Heart left ventricle (tissue), 16 donors: Measurements from ENCODE around the gene MMD2. TPM values are rescaled to one million over a fixed set of nuclear protein-coding genes. Genes with fewer than 3 reads are reported as not detected.

Experiments
- ATAC-seq, 4 donors: fragments of 200-7000 bp; cut with Tn5 transposase; one replicate each; pipeline ENCODE4 v1.9.1; 2020 to 2022; ENCODE audit warnings: moderate library complexity in 4 of 4, mild to moderate bottlenecking in 3 of 4, moderate number of reproducible peaks in 1 of 4
- DNase-seq, 5 donors: peaks; one replicate each; pipeline ENCODE4 v3.0.0-alpha.2; 2020
- H3K27ac ChIP-seq, 12 donors: fragments of 200-600 bp; sonication (generic) in 4 of 12; one replicate each; pipeline versions ENCODE4 v1.5.0 to v1.8.0; 2016 to 2022; ENCODE audit warnings: mild to moderate bottlenecking in 2 of 12
- H3K27me3 ChIP-seq, 9 donors: fragments of 200-600 bp; sonication (generic) in 2 of 9; one replicate each; pipeline versions ENCODE4 v1.5.1 to v1.8.0; 2016 to 2022; ENCODE audit warnings: mild to moderate bottlenecking in 3 of 9
- H3K36me3 ChIP-seq, 9 donors: fragments of 200-600 bp; sonication (generic) in 2 of 9; one replicate each; pipeline versions ENCODE4 v1.5.0 to v1.8.0; 2018 to 2022; ENCODE audit warnings: mild to moderate bottlenecking in 2 of 9
- H3K4me1 ChIP-seq, 12 donors: fragments of 200-600 bp; sonication (generic) in 4 of 12; one replicate each; pipeline versions ENCODE4 v1.5.0 to v1.8.0; 2016 to 2022; ENCODE audit warnings: mild to moderate bottlenecking in 3 of 12
- H3K4me3 ChIP-seq, 12 donors: fragments of 200-600 bp; sonication (generic) in 4 of 12; one replicate each; pipeline versions ENCODE4 v1.5.0 to v1.8.0; 2017 to 2022; ENCODE audit warnings: mild to moderate bottlenecking in 9 of 12, moderate library complexity in 4 of 12
- H3K9me3 ChIP-seq, 12 donors: fragments of 200-600 bp; sonication (generic) in 4 of 12; one replicate each; pipeline versions ENCODE4 v1.5.0 to v1.8.0; 2016 to 2022; ENCODE audit warnings: mild to moderate bottlenecking in 1 of 12
- POLR2A ChIP-seq, 2 donors: fragments of 450-650 bp; IDR thresholded peaks; one replicate each; pipeline ENCODE4 v1.6.1; 2017; ENCODE audit warnings: antibody characterized with exemption in 2 of 2, mild to moderate bottlenecking in 2 of 2, moderate library complexity in 2 of 2
- whole genome bisulfite sequencing, 4 donors: extraction: QIAGEN DNeasy Blood & Tissue Kit in 2 of 4; methylation state at CpG; one replicate each; pipeline versions ENCODE4 v1.1.5 to v1.1.7; 2013 to 2018; 5-methylcytosine and 5-hydroxymethylcytosine counted together
- intact Hi-C, 10 donors: fragments of 100-400 bp; cut with DNase I; formaldehyde crosslinking; loops; one replicate each; pipeline versions ENCODE4 v1.11.1 to v1.14.2; 2022
- polyA plus RNA-seq, 2 donors: library from polyadenylated mRNA; stranded (reverse); fragments of 200-250 nt; gene quantifications; one replicate each; pipeline ENCODE4 v1.2.3, GENCODE V29; 2013
- total RNA-seq, 9 donors: library from RNA; depleted of rRNA in 2 of 9; stranded (reverse); fragments of >200 nt in 2 of 9; fragmentation: NEBNext Ultra II Directional in 3 of 9; extraction: Animal tissue kit (Norgen Biotek cat#: 25700) in 3 of 9; gene quantifications; one replicate each; pipeline versions ENCODE4 v1.1.0 to v1.2.4, GENCODE V29; 2016 to 2023
- TF ChIP-seq, protein P1 (sequence below), 12 donors: fragments of 200-600 bp; sonication (generic) in 4 of 12; IDR thresholded peaks; one replicate each; pipeline versions ENCODE4 v1.5.0 to v1.8.0; 2018 to 2022; ENCODE audit warnings: antibody characterized with exemption in 12 of 12, mild to moderate bottlenecking in 5 of 12
- donor health status: ischemic (EF 13 %, LVEDD 7.1; RV severe dilation, severe dysfunction).
- donor health status: healthy with polysubstance abuse.
- donor health status: DM: no; HTN: yes; CAD: no.
- donor health status: DM: no; HTN: no; CAD: no.
- donor health status: ischemic (EF 25% LVEDD 6.9; RV normal size, moderate dysfunction).
- donor health status: ischemic (EF 25% LVEDD 5.7; RV mildly dilated, moderate dysfunction).
- donor health status: healthy.
- donor health status: DM: yes; HTN: yes; CAD: no.
- donor health status: ischemic (EF 35%, LVEDD 5.7; RV mildly dilated, moderate dysfunction).
- donor health status: nonischemic (EF 11% LVEDD 7.7; RV severe dilation, severe dysfunction).
- donor health status: DM: yes; HTN: yes; CAD: no.
- donor health status: PGD.
- donor health status: ischemic (EF 29% LVEDD 5.4; RV normal size, mild dysfunction).
- donor health status: nonischemic (EF 23%, LVEDD 6.1; RV moderate dilation, normal function).

The MMD2 gene
- total and polyA plus RNA-seq, 11 donors: not detected

DNA sequence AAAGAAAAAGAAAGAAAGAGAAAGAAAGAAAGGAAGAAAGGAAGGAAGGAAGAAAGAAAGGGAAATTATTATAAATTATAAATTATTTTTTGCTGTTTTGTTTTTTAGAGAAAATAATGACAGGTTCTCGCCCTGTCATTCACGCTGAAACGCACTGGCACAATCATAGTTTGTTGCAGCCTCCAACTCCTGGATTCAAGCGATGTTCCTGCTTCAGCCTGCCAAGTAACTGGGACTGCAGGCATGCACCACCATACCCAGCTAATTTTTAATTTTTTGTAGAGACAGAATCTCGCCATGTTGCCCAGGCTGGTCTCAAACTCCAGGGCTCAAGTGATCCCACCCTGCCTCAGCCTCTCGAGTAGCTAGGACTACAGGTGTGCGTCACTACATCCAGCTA lies 21.6 kb downstream of the MMD2 start:
- H3K4me3 ChIP-seq: no peak overlapping the region
- H3K27ac ChIP-seq: no peak overlapping the region
- no peaks in the 10 kb centered on the region for H3K4me1 ChIP-seq
- H3K27me3 ChIP-seq: peaks cover 0 to 13% (median 0%) of the 10 kb centered on the region in 9 donors
- H3K36me3 ChIP-seq: no peaks in the 10 kb centered on the region
- TF ChIP-seq POLR2A (IDR thresholded peaks at IDR 0.05): no peak
- TF ChIP-seq, protein P1, sequence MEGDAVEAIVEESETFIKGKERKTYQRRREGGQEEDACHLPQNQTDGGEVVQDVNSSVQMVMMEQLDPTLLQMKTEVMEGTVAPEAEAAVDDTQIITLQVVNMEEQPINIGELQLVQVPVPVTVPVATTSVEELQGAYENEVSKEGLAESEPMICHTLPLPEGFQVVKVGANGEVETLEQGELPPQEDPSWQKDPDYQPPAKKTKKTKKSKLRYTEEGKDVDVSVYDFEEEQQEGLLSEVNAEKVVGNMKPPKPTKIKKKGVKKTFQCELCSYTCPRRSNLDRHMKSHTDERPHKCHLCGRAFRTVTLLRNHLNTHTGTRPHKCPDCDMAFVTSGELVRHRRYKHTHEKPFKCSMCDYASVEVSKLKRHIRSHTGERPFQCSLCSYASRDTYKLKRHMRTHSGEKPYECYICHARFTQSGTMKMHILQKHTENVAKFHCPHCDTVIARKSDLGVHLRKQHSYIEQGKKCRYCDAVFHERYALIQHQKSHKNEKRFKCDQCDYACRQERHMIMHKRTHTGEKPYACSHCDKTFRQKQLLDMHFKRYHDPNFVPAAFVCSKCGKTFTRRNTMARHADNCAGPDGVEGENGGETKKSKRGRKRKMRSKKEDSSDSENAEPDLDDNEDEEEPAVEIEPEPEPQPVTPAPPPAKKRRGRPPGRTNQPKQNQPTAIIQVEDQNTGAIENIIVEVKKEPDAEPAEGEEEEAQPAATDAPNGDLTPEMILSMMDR (IDR thresholded peaks at IDR 0.05): no peak
- no peak for ATAC-seq
- 81 to 91% (median 87%) methylated on average over 7 of the region's 7 CpGs for WGBS, 4 donors
- H3K9me3 ChIP-seq: no peaks in the 10 kb centered on the region
- intact Hi-C loops: no loop called here
- DNase-seq: no peak

DNA sequence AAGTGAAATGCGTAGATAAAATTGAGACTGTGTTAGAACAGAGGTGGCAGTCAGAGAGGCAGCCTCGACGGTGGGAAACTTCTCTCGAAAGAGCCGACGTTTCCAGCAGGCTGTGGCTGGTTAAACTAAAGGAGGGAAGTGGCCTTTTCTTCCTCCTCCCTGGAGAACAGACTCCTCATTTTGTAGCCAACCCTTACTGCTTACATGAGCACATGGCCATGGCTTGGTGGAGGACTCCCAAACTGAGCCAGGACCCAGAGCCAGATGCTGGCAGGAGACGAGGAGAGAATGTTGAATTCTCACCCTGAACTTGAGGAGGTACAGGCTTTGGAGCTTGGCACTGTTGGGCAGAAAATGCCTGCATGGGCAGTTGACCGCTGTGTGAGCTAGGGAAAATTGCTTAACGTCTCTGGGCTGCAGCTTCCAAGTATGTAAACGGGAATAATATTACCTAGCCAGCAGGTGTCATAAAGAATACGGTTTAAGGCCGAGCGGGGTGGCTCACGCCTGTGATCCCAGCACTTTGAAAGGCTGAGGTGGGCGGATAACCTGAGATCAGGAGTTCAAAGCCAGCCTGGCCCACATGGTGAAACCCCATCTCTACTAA lies 24.5 kb downstream of the MMD2 start:
- Histone ChIP-seq H3K36me3 (no peaks in the 10 kb centered on the region), H3K27ac (no peak overlapping the region), H3K4me1 (no peaks in the 10 kb centered on the region), H3K27me3 (peaks cover 0 to 20% (median 0%) of the 10 kb centered on the region in 9 donors), H3K4me3 (no peak overlapping the region), H3K9me3 (no peaks in the 10 kb centered on the region)
- no peak for TF ChIP-seq POLR2A (IDR thresholded peaks at IDR 0.05)
- TF ChIP-seq, protein P1 (IDR thresholded peaks at IDR 0.05): no peak
- WGBS, 4 donors: 77 to 81% (median 79%) methylated on average over 15 of the region's 15 CpGs
- intact Hi-C loops: no loop called here
- DNase-seq (no peak), ATAC-seq (no peak)

DNA sequence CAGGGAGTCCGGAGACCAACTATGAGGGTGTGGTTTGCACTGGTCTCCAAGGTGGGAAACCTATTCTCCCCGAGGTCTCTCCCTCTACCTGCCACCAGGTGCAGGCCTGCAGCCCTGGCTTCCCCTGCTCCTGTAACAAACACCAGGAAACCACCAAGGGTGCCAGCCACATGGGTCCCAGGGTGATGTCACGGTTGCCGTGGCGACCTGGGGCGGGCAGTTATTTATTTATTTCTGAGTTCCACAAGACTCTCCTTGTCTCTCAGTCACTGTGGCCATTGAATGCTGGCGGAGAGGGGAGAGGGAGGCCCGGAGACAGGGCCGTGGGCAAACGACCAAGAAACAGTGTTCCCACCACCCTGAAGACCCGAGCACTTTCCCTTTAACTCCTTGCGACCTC lies 27.0 kb downstream of the MMD2 start:
- no peak for ATAC-seq
- H3K4me1 ChIP-seq: no peaks in the 10 kb centered on the region
- H3K4me3 ChIP-seq: no peak overlapping the region
- WGBS, 4 donors: 50 to 60% (median 56%) methylated on average over 12 of the region's 12 CpGs
- no peak for DNase-seq
- peaks cover 0 to 29% (median 4%) of the 10 kb centered on the region in 9 donors for H3K27me3 ChIP-seq
- H3K9me3 ChIP-seq: no peaks in the 10 kb centered on the region
- TF ChIP-seq POLR2A (IDR thresholded peaks at IDR 0.05): no peak
- TF ChIP-seq, protein P1 (IDR thresholded peaks at IDR 0.05): no peak
- no peaks in the 10 kb centered on the region for H3K36me3 ChIP-seq
- intact Hi-C loops: no loop called here
- H3K27ac ChIP-seq: no peak overlapping the region

DNA sequence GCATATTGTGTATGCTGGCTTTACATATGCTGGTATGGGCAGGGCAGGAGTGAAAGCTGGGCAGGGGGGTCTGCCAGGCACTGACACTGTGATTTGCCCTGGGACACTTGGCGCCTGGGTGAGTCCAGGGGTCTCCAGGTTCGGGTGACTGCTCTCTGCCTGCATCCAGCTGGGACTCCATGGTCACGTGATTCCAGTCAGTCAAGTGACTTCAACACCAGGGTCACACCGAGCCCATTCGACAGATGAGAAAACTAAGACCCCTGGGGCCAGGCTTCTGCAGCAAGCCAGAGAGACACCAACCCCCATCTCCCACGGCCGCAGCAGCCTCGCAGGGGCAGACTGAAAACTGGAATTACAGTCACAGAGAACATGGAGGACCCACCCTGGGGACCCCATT lies 30.0 kb downstream of the MMD2 start:
- H3K27me3 ChIP-seq: peaks cover 0 to 19% (median 4%) of the 10 kb centered on the region in 9 donors
- ATAC-seq: no peak
- H3K4me1 ChIP-seq: no peaks in the 10 kb centered on the region
- intact Hi-C loops: no loop called here
- no peak for TF ChIP-seq POLR2A (IDR thresholded peaks at IDR 0.05)
- TF ChIP-seq, protein P1 (IDR thresholded peaks at IDR 0.05): no peak
- H3K9me3 ChIP-seq: no peaks in the 10 kb centered on the region
- no peak overlapping the region for H3K27ac ChIP-seq
- no peak overlapping the region for H3K4me3 ChIP-seq
- DNase-seq: no peak
- WGBS, 4 donors: 79 to 86% (median 84%) methylated on average over 8 of the region's 8 CpGs
- no peaks in the 10 kb centered on the region for H3K36me3 ChIP-seq
